Lower leg skin (tissue), 4 donors: Measurements from ENCODE around the gene TUBE1. TPM values are rescaled to one million over a fixed set of nuclear protein-coding genes. Genes with fewer than 3 reads are reported as not detected.

Experiments used
- DNase-seq, 2 donors: peaks; one replicate each; pipeline ENCODE4 v3.0.0-alpha.2; 2019; ENCODE audit warnings: low spot score in 2 of 2
- H3K4me3 ChIP-seq: fragments of 200-600 bp; sonication (generic); 2 replicates; pipeline ENCODE4 v1.5.1; 2017; ENCODE audit warnings: mild to moderate bottlenecking, low read depth; ENCODE audit not compliant: poor library complexity, severe bottlenecking
- POLR2A ChIP-seq, 2 donors: fragments of 450-650 bp; IDR thresholded peaks; one replicate each; pipeline ENCODE4 v1.6.1; 2016 to 2017; ENCODE audit warnings: antibody characterized with exemption in 2 of 2, mild to moderate bottlenecking in 1 of 2, moderate library complexity in 1 of 2
- WGBS, 2 donors: methylation state at CpG; one replicate each; pipeline ENCODE4 v1.1.5; 2018; 5-methylcytosine and 5-hydroxymethylcytosine counted together
- intact Hi-C: fragments of 100-400 bp; cut with DNase I; formaldehyde crosslinking; loops from one replicate; pipeline ENCODE4 v1.15.0; 2023; ENCODE audit warnings: low total_unique reads
- total RNA-seq, 4 donors: library from RNA; depleted of rRNA; stranded (reverse); fragments of >200 nt; gene quantifications; one replicate each; pipeline ENCODE4 v1.1.0, GENCODE V29; 2016
- TF ChIP-seq, protein P1 (sequence below), 3 donors: fragments of 450-650 bp; IDR thresholded peaks; one replicate each; pipeline ENCODE4 v1.5.1; 2016; ENCODE audit warnings: antibody characterized with exemption in 3 of 3, mild to moderate bottlenecking in 3 of 3, moderate library complexity in 2 of 3

Gene TUBE1
- 10 to 100 TPM; 21.1 to 35.0 (median 25.5) TPM for total RNA-seq

DNA sequence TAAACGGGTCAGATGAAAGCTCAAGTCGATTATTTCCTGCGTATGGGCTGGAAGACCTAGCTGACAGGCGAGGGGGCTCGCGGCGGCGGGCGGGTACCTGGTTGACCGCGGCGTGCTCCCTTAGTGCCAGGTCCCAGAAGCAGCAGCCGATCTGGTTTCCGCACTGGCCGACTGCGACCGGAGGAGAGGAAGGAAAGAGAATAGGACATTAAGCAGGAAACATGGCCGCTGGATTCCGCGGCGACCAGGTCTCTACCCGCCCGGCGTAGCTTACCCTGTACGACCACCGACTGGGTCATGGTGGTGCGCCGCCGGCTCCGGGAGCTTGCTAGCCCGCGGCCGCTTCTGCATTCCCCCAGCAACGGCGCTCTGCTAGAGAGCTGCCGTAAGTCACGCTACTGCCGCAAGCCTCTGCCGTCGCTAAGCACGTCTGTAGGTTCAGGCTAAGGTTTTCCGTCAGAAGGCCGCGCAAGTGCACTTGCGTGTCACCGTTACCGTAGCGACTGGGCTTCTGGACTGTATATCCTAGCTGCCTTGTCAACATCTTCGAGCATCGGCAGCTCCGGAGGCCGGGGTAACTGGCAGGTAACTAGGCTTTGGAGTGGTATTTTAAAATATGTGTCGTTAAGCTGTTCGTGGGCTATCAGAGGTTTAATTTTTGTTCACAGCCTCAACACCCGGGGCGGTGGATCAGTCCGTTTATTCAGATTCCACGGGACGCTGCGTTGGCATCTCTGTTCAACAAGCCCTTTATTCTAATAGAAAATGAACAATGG lies at the start of gene TUBE1, which contains the start of gene FAM229B:
Gene TUBE1 (minus strand): TSS at position 347 of the 776 bp plus-strand sequence. CDS start 48 bp downstream, at position 299.
Gene FAM229B (plus strand): TSS at position 456 of the 776 bp plus-strand sequence. CDS start 11,693 bp downstream, outside the sequence.
- no peak for TF ChIP-seq POLR2A (IDR thresholded peaks at IDR 0.05)
- TF ChIP-seq, protein P1, sequence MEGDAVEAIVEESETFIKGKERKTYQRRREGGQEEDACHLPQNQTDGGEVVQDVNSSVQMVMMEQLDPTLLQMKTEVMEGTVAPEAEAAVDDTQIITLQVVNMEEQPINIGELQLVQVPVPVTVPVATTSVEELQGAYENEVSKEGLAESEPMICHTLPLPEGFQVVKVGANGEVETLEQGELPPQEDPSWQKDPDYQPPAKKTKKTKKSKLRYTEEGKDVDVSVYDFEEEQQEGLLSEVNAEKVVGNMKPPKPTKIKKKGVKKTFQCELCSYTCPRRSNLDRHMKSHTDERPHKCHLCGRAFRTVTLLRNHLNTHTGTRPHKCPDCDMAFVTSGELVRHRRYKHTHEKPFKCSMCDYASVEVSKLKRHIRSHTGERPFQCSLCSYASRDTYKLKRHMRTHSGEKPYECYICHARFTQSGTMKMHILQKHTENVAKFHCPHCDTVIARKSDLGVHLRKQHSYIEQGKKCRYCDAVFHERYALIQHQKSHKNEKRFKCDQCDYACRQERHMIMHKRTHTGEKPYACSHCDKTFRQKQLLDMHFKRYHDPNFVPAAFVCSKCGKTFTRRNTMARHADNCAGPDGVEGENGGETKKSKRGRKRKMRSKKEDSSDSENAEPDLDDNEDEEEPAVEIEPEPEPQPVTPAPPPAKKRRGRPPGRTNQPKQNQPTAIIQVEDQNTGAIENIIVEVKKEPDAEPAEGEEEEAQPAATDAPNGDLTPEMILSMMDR (IDR thresholded peaks at IDR 0.05): no peak

GRCh38 chr6:112130878-112131277 lies 43.6 kb upstream of the TUBE1 start:
- TF ChIP-seq, protein P1 (IDR thresholded peaks at IDR 0.05): no peak
- no peak for TF ChIP-seq POLR2A (IDR thresholded peaks at IDR 0.05)
- intact Hi-C loops: no loop called here
- DNase-seq: no peak
- 47 to 64% methylated on average over 3 of the region's 3 CpGs for WGBS, 2 donors
- H3K4me3 ChIP-seq: no peak overlapping the region

More for the DNA sequence above, at the start of gene TUBE1, which contains the start of gene FAM229B:
- WGBS, 2 donors: 0 to 1% methylated on average over 51 to 52 of the region's 60 CpGs
- peak within 1 kb of the TSS; percentile 75 for H3K4me3 ChIP-seq
- DNase-seq: peak; percentile 93 to 96
- intact Hi-C loops: no loop called here

GRCh38 chr6:112128208-112128607 lies 40.9 kb upstream of the TUBE1 start:
- 89 to 90% methylated on average over 5 of the region's 5 CpGs for WGBS, 2 donors
- H3K4me3 ChIP-seq: no peak overlapping the region
- intact Hi-C loops: no loop called here
- TF ChIP-seq POLR2A (IDR thresholded peaks at IDR 0.05): no peak
- TF ChIP-seq, protein P1 (IDR thresholded peaks at IDR 0.05): no peak
- DNase-seq: no peak

DNA sequence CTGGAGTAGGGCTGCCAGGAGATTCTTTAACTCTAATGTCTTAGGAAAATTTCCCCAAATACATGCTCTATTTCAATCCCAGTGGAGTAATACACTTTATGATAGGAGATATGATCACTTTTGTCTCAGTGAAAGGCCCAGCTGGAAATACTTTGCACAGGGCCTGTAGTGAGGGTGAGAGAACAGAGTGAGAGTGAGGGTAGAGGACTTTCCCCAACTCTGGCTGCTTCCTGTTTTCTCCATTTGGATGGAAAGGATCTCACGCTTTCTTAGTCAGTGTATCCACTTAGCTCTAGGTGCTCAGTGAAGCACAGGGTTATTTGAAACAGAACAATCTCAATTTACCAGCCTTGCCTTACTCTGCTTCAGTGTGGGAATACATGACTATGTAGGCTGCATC lies 36.7 kb upstream of the TUBE1 start:
- intact Hi-C loops: no loop called here
- 85 to 100% methylated on average over 1 of the region's 1 CpG for WGBS, 2 donors
- TF ChIP-seq POLR2A (IDR thresholded peaks at IDR 0.05): no peak
- TF ChIP-seq, protein P1 (IDR thresholded peaks at IDR 0.05): no peak
- H3K4me3 ChIP-seq: no peak overlapping the region
- DNase-seq: no peak

GRCh38 chr6:112122756-112123155 lies 35.5 kb upstream of the TUBE1 start:
- TF ChIP-seq, protein P1 (IDR thresholded peaks at IDR 0.05): no peak
- TF ChIP-seq POLR2A (IDR thresholded peaks at IDR 0.05): no peak
- WGBS, 2 donors: 85 to 88% methylated on average over 2 of the region's 2 CpGs
- intact Hi-C loops: no loop called here
- DNase-seq: no peak
- no peak overlapping the region for H3K4me3 ChIP-seq
